ENCODE results near the gene FAM168B. TPM values are rescaled to one million over a fixed set of nuclear protein-coding genes. Genes with fewer than 3 reads are reported as not detected.
A peak's percentile ranks its signal among the peaks of the same experiment; 100 is the strongest.

Gene FAM168B
- total RNA-seq, 1 donor: 88.1 TPM

DNA sequence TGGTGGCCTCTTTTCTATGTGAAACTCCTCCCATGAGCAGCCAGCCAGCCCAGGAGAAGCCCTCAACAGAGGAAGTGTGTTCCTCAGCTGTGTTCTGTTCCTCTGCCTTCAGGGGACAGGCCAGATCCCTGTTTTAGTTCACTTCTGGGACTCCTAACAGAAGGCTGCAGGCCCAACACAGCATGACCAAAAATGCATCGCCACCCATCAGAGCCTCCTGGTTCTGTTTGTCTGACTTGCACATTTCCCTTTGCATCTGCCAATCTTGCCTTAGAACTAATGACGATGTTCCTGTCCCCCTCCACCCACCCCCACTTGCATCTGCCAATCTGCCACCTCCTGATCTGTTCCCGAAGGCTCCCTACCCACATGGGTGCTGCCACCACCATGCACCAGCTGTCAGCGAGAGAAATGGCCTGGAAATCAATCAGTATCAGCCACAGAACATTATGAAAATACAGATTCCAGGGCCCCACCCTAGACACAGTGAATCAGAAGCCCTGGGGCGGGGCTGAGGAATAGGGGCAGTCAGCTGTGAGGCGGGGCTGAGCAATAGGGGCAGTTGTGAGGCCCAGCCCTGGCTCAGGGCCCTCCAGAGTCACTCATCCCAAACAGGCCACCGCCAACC lies 51.0 kb downstream of the FAM168B start:
- no peak for DNase-seq (ENCODE audit: low read depth in 2 of 3, low spot score in 2 of 3)

DNA sequence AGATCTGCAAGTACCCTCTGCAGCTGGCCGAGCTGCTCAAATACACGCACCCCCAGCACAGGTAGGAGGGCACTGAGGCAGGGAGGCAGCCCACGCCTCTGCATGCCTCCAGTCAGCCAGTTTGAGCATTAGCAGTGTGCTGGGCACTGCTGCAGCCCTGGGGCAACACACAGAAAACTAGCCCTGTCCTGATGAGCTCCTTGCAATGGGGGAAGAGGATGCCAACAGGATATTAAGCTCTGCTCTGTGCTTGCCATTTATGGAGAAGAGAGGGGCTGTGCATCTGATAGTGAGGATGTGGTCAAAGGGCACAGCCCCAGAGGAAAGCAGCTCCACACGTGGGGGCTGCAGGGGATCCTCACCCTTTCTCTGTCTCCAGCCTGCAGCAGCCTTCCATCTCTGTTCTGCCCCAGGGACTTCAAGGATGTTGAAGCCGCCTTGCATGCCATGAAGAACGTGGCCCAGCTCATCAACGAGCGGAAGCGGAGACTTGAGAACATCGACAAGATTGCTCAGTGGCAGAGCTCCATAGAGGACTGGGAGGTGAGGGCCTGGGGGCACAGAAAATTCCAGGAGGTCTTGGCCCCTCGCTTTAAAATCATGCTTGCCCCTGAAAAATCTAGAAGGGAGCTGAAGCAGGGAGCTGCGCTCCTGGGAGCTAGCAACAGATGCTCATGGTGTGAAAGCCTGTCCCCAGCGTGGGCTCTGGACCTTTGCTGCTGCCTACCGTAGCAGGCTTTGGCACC lies 51.7 kb downstream of the FAM168B start:
- no peak for DNase-seq (ENCODE audit: low read depth in 2 of 3, low spot score in 2 of 3)

DNA sequence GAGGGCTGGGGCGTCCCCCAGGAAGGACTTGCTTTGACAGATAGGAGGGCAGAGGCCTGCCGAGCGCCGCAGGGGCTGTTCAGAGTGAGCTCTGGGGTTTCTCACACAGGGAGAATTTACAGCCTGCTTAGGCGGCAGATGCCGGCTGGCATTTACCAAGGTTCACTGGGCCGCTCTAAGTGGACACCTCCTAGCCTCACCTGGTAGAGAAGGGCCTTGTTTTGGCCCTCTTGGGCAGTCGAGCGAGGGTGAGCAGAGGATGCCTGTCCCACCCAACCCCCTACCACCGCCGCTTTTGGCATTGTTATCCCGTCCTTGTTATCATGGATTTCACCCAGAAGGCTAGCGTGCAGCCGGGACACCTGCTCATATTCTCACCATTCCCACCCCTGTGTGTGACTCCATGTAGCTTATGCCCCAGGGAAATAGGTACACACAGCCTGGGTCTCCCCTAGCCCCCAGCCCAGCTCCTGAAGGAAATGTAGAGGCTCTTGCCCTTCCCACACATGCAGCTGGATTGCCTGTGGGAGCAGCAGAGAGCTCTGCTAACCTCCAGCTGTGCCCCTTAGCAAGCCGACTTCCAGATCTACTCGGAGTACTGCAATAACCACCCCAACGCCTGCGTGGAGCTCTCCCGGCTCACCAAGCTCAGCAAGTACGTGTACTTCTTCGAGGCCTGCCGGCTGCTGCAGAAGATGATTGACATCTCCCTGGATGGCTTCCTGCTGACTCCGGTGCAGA lies 52.4 kb downstream of the FAM168B start:
- DNase-seq (ENCODE audit: low read depth in 2 of 3, low spot score in 2 of 3): no peak

DNA sequence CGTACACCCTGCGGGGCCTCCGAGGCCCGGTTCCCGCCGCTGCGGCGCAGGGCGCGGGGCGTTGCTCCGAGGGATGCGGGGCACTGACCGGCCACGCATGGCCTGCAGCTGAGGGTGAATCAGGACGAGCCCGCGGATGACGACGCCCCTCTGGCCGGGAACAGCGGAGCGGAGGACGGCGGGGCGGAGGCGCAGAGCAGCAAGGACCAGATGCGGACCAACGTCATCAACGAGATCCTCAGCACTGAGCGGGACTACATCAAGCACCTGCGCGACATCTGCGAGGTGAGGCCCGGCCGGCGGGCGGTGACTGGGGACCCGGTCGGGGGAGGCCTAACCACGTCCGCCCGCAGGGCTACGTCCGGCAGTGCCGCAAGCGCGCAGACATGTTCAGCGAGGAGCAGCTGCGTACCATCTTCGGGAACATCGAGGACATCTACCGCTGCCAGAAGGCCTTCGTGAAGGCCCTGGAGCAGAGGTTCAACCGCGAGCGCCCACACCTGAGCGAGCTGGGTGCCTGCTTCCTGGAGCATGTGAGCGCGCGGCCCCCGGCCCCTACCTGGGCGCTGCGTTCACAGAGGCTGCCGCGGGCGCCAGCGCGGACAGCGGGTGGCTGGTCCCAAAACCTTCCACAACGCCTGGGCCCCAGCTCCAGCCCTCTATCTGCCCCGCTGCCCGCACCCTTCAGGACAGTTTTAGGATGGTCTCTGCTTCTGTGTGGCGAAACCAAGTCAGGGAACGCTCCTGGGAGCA lies 53.2 kb downstream of the FAM168B start:
- peak in 1 of 3 donors; percentile 28 for DNase-seq (ENCODE audit: low read depth in 2 of 3, low spot score in 2 of 3)

DNA sequence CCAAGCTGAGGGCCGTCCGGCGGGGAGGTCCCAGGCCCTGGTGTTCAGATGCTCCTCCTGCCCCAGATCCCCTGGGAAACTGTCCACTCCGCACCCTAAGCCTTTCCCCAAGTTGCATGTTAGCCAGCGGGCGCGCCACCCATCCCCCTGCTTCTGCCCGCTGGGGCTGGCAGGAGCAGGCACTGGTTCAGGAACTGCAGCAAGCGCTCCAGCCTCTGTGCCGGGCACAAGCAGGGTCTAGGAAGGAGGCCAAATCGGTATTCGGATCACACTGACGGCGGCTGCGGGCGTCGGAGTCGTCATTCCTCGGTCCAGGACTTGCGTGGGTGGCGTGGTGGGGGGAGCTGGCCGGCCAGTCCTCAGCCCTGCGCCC lies 53.7 kb downstream of the FAM168B start:
- no peak for DNase-seq (ENCODE audit: low read depth in 2 of 3, low spot score in 2 of 3)

DNA sequence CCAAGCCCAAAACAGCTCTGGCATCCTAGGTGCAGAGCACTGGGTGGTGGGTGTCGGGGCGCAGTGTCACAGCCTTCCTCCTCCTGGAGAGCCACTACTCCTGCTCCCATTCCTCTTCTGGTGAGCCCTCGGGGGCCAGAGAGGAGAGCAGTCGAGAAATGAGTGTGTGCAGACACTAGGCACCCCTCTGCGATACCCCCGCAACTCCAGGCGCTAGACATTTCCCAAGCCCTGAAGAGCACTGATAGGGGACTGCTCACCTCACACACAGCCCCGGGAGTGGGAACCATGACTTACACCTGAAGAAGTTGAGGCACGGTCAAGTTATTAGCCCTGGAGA lies 54.2 kb downstream of the FAM168B start:
- DNase-seq (ENCODE audit: low read depth in 2 of 3, low spot score in 2 of 3): no peak

DNA sequence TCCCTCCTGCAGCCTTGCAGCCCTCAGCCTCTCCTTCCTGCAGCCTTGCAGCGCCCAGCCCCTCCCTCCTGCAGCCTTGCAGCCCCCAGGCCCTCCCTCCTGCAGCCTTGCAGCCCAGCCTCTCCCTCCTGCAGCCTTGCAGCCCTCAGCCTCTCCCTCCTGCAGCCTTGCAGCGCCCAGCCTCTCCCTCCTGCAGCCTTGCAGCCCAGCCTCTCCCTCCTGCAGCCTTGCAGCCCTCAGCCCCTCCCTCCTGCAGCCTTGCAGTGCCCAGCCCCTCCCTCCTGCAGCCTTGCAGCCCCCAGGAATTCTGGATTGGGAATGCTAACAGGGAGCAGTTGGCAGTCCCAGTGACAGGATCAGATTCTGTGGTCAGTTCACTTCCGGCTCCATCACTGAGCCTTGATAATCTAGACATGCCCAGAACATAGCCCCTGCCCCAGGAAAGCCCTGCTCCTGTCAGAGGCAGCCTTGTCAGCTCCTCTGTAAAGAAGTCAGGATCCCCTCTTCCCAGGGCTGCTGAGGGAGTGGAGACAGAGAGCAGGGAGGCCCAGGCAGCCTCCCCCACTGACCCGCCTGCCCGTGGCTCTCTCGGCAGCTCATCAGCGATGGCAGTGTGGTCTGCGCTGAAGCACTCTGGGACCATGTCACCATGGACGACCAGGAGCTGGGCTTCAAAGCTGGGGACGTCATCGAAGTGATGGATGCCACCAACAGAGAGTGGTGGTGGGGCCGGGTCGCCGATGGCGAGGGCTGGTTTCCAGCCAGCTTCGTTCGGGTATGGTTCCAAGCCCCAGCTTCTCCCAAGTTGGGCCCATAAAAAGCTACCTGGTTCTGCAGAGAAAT lies 54.8 kb downstream of the FAM168B start:
- no peak for DNase-seq (ENCODE audit: low read depth in 2 of 3, low spot score in 2 of 3)

DNA sequence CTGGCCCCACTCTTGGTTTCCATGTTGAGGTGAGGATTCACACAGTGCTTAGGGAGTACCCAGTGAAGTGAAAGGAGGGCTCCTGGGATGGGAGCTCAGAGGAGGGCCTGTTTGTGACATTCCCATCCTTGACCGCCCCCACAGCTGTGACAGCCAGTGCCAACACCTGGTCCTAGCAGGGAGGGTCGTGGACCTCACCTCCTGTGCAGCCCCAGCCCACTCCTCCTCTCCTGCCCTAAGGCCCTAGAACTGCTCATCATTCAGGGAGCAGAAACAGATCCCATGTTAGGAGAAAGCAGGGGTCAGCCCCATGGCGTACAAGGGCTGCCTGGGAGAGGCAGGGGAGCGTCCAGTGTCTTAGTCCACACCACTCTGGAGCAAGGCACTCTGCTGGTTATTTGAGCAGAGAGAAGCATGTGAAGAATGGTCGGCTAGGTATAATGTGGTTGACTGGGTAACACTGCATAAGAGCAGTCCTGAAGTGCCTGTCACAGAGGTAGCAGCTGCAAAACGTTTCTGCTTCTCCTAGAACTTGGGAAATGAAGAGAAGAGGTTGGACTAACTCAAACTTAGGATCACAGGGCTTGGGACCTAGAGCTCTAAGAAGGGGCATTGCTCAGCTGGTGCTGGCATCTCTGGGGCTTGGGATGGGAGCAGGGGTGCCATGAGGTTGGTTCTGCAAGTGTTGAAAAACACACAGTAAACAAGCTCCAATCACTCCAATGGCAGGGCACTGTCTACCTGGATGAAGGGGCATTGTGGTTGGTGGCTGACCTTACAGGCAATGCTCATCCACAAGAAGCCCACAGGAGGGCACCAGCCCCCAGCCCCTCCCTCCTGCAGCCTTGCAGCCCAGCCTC lies 55.6 kb downstream of the FAM168B start:
- no peak for DNase-seq (ENCODE audit: low read depth in 2 of 3, low spot score in 2 of 3)

DNA sequence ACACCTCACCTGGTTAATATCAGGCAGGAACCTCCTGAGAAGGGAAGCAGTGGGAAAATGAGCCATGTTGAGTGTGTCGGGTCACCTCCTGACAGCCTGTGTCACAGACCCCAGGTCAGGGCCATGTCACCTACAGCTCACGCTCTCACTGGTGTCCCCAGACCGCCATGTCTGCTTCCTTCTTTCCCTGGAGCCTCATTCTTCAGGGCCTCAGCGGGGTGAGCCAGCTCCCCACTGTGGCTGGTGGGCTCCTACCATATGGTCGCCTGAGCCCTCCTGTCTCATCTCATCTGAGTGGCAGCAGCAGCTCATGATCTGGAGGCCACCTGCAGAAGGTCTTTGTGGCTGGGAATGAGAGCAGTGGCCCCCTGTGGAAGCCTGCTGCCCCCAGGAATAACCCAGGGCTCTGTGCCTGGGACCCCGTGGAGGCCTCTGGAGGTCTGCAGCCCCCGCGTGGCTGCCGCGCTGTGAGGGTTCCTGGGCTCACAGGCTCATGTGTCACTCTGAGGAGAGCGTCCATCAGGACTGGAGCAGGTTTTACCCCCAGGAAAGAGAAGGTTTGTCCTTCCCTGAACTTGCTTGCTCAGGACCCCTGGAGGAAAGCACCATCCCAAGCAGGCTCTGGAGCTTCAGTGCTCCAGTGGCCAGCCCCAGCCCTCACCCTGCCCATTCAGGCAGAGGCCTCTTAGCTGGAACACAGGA lies 56.4 kb downstream of the FAM168B start:
- DNase-seq (ENCODE audit: low read depth in 2 of 3, low spot score in 2 of 3): no peak

DNA sequence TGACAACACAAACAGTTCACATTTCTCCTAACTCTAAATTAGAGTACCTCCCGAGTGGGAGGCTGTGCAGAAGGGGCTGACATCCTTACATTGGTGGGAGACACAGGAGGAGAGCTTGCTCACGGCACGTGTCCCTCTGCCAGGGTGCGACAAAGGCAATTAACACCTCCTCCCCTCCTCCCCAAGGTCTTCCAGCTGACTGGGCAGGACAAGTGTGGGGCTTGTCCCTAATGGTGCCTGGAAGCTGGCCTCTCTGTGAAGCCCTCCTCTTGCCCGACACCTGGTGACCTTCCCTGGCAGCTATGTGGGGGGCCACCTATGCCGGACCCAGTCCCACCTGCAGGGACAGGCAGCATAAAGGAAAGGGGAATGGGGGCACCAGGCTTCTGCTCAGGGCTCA lies 57.0 kb downstream of the FAM168B start:
- DNase-seq (ENCODE audit: low read depth in 2 of 3, low spot score in 2 of 3): no peak

DNA sequence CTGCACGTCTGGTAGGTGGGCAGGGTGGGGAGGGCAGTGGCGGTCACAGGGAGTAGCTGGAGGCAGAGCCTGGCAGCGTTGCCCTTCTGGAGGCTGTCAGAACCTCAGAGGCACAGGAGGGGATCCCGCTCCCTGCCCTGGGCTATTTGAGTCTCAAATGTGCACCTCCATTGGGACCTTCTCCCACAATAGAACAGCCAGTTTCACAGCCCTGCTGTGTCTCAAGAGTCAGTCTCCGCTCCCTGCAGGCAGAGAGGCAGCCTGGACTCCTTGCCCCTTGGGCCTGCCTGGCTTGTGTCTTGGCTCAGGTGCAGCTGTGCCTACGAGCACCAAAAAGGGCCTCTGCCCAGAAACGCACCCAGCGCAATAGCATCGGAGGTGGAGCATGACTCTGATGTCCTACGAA lies 57.4 kb downstream of the FAM168B start:
- DNase-seq (ENCODE audit: low read depth in 2 of 3, low spot score in 2 of 3): no peak

DNA sequence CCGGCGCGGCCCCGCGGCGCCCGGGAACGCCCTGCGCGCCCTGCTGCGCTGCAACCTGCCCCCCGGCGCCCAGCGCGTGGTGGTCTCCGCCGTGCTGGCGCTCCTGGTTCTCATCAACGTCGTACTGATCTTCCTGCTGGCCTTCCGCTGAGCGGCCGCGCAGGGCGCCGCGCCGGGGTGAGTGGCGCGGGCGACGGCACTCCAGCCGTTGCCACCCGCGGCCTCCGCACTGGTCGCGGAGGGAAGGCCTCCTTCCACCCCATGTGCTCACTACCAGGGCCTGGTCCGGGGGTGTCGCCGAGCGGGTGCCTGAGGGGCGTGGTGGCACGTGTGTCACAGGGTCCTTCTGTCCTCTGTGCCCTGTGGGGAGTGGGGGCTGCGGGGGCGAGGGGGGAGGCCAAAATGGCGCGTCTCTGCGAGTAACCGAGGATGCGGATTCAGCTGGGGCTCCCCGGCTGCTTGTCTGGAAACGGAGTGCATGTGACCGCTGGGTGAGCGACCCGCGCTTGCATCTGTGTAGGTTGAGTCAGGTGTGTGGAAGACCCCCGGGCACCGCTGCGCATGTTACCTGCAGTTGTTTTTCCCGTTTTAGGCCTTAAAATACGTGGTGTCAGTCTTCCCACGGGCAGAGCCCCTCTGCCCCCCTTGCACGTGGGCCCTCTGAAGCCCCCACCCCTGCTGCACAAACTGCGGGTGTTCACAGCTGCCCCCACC lies 58.0 kb downstream of the FAM168B start:
- DNase-seq (ENCODE audit: low read depth in 2 of 3, low spot score in 2 of 3): no peak

DNA sequence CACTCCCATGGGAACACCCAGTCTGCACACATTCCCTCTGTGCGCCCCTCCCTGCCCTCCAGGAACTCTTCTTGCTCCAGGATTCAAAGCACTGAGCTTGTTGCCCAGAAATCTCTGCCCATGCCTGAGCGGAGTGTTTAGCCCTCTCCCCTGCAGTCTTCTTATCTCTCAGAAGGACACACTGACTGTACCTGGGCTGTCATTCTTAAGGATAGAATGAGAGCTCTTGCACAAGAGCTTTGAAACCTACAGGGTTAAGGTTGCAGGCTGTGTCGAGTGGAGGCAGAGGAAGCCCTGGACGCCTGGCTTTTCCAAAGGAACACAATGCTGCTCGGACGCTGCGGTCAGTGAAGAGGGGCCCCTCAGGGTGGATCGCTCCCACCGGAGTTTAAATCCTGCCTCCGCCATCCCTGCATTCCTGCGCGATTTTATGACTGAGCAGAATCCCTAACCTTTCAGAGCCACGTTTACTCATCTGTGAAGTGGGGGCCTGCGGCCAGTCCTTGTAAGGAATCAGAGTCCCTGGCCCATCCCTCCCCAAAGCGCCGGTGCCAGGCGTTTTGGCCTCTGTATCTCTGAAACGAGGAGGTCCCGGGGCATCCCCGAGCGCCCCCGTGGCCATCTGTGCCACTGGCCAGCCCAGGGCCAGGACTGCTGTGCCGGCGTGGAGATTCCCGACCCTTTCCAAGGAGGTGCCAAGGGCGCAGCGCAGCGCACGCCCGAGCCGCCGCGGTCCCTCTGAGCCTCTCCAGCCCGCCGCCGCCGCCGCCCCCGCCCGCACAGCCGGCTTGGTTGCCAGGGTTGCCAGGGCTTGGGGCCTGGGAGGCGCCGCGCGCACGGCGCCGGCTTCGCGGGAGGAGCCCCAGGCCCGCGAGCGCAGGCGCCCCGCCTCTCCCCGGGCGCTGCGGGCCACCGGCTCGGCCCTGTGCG lies 58.9 kb downstream of the FAM168B start:
- peak in 2 of 3 donors; percentile 20 to 30 for DNase-seq (ENCODE audit: low read depth in 2 of 3, low spot score in 2 of 3)

DNA sequence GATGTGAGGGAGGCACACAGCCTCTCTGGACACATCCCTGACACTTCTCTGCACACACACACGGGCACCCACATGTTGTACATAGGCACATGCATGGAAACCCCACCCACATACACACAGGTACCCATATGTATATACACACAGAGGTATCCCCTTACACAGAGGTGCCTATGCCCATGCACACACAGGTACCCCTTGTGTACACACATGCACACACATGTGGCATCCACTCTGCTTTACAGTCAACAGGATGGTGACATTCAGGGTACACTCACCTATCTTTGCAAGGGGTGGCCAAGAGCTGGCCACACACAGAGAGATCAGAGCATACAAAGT lies 59.5 kb downstream of the FAM168B start:
- no peak for DNase-seq (ENCODE audit: low read depth in 2 of 3, low spot score in 2 of 3)

DNA sequence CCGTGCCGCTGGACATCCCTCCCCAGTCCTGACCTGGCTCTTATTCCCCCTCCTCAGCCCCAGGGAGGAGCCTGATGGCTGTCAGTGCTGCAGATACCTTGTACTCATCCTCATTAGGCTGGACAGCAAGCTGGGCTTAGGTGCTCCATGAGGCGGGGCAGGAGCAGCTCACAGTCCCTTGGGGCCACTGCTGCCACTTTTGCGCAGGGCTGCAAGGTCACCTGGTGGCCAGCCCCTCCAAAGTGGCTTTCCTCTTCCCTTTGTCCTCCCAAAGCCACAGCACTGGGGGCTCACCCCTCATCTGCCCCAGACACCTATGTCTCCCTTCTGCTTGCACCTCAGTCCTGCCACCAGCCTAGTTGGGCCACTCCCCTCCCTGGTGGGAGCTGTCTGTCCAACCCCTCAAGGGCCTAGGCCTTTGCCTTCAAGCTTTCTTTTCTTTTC lies 60.8 kb downstream of the FAM168B start:
- DNase-seq (ENCODE audit: low read depth in 2 of 3, low spot score in 2 of 3): no peak

DNA sequence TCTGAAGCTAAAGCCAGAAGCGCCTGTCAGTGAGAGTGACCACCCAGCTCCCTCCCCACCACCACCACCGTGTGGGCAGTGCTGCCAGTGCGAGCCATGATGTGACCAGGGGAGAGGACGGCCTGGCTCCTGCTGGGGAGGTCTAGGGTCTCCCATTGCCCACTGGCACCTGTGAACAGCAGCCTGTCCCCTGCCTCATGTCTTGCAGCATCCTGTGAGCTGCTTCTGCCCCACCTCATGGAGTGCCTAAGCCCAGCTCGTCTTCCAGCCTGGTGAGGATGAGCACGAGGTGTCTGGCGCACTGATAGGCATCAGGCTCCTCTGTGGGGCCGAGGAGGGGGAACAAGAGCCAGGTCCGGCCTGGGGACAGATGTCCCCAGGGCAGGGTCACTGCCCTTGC lies 61.4 kb downstream of the FAM168B start:
- no peak for DNase-seq (ENCODE audit: low read depth in 2 of 3, low spot score in 2 of 3)

DNA sequence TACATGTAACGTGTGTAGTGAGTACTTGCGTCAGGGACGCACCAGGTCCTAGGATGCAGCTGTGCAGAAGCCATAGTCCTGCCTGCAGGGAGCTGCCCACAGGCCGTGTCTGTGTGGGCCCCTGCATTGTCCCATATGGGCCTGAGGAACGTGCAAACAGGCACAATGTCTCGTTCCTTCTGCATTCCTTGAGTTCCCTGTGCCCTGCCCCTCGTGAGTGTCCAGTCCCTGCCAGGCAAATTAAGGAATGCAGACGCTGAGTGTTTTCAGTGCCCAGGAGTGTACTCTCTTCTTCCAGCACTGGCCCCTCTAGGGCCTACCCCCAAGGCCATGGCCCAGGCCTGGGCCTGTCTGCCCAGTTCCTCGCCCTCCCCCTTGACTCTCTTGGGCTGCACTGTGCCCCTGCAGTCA lies 61.8 kb downstream of the FAM168B start:
- DNase-seq (ENCODE audit: low read depth in 2 of 3, low spot score in 2 of 3): no peak
